D721Med (cell line): ENCODE results near the gene KIF3A.

ENCODE experiments used
- DNase-seq: peaks from one replicate; pipeline ENCODE4 v3.0.0; 2011; ENCODE audit warnings: low spot score; ENCODE audit not compliant: insufficient read length
- FAIRE-seq: peaks from 2 replicates; lab custom pipeline; 2011; peaks lifted over from hg19 to GRCh38; lab: Jason Lieb, UNC
- CTCF ChIP-seq: IDR thresholded peaks from 2 replicates; pipeline ENCODE4 v1.5.1; 2012; ENCODE audit warnings: mild to moderate bottlenecking, control low read depth; ENCODE audit not compliant: insufficient read depth; ENCODE audit errors: missing control alignments

Gene KIF3A

GRCh38 chr5:132742158-132742557, 4.8 kb upstream of the KIF3A start:
- DNase-seq (no peak), FAIRE-seq (no peak)
- TF ChIP-seq CTCF, result no peak

GRCh38 chr5:132739232-132739631, 1.9 kb upstream of the KIF3A start:
- FAIRE-seq, result no peak
- DNase-seq, result no peak
- no peak for TF ChIP-seq CTCF

- TF ChIP-seq CTCF, result no peak
- DNase-seq (no peak), FAIRE-seq (no peak)
Measured at GRCh38 chr5:132737982-132738681, 786 bp upstream of the KIF3A start.

- FAIRE-seq (no peak), DNase-seq (no peak)
- TF ChIP-seq CTCF, result no peak
Measured at GRCh38 chr5:132734687-132735086, 2.7 kb downstream of the KIF3A start.

GRCh38 chr5:132733499-132734148, 3.7 kb downstream of the KIF3A start:
- no peak for FAIRE-seq
- no peak for TF ChIP-seq CTCF
- no peak for DNase-seq

- TF ChIP-seq CTCF, result no peak
- FAIRE-seq (no peak), DNase-seq (no peak)
Measured at GRCh38 chr5:132729896-132730295, 7.5 kb downstream of the KIF3A start.

GRCh38 chr5:132725745-132726144, 11.6 kb downstream of the KIF3A start:
- no peak for TF ChIP-seq CTCF
- FAIRE-seq (no peak), DNase-seq (no peak)
